ENCODE data around the gene SLAMF8.

GRCh38 chr1:159803956-159804689 lies 22.6 kb upstream of the SLAMF8 start:
- TF ChIP-seq REST (IDR thresholded peaks at IDR 0.05; ENCODE audit: borderline replicate concordance): no peak
- no peak for TF ChIP-seq CTCF (IDR thresholded peaks at IDR 0.05; ENCODE audit: poor library complexity, severe bottlenecking)

Data from neural cell (in vitro differentiated cells).